Panc1 (cell line): ENCODE results near the gene INPP4A.

Experiments
- CTCF ChIP-seq: fragments of 450-650 bp; IDR thresholded peaks from 2 replicates; pipeline ENCODE4 v1.5.1; 2017; ENCODE audit warnings: mild to moderate bottlenecking
- POLR2AphosphoS5 ChIP-seq: IDR thresholded peaks from 2 replicates; pipeline ENCODE4 v1.6.1; 2012; ENCODE audit warnings: mild to moderate bottlenecking, low read depth, low read length, moderate library complexity
- REST ChIP-seq, 2 experiments: IDR thresholded peaks; 2 replicates each; pipeline ENCODE4 v1.6.1; 2011 to 2012; ENCODE audit warnings: low read depth in 2 of 2, control low read depth in 1 of 2, low read length in 1 of 2, mild to moderate bottlenecking in 1 of 2, moderate library complexity in 1 of 2; ENCODE audit not compliant: insufficient read depth in 1 of 2
- SIN3A ChIP-seq: IDR thresholded peaks from 2 replicates; pipeline ENCODE4 v1.6.1; 2012; ENCODE audit warnings: low read depth, mild to moderate bottlenecking, low read length, moderate library complexity, borderline replicate concordance; ENCODE audit not compliant: insufficient read depth
- TCF7L2 ChIP-seq: IDR thresholded peaks from 2 replicates; pipeline ENCODE4 v1.6.1; 2011; ENCODE audit warnings: mild to moderate bottlenecking, low read depth, low read length, inconsistent platforms

GRCh38 chr2:98540536-98540935, 95.9 kb downstream of the INPP4A start:
- TF ChIP-seq CTCF (no peak), REST (IDR thresholded peaks at IDR 0.05; ENCODE audit: insufficient read depth in 1 of 2, low read depth in 2 of 2, low read length in 1 of 2) (no peak), TCF7L2 (no peak), POLR2AphosphoS5 (no peak), SIN3A (no peak)
